Measurements from ENCODE around the gene TMUB1.

TMUB1 gene

GRCh38 chr7:151083071-151083823 lies at the start of gene TMUB1:
Gene TMUB1, minus strand, starts transcription at chr7:151083493. Its CDS starts 930 bp downstream, at chr7:151082563.
- peak; percentile 57 for DNase-seq

- DNase-seq: no peak
These were observed 49.3 kb upstream of the TMUB1 start for GRCh38 chr7:151132461-151133205.

GRCh38 chr7:151131592-151132293 lies 48.5 kb upstream of the TMUB1 start:
- DNase-seq: no peak

- DNase-seq: no peak
These were observed 47.9 kb upstream of the TMUB1 start for GRCh38 chr7:151131224-151131591.

DNA sequence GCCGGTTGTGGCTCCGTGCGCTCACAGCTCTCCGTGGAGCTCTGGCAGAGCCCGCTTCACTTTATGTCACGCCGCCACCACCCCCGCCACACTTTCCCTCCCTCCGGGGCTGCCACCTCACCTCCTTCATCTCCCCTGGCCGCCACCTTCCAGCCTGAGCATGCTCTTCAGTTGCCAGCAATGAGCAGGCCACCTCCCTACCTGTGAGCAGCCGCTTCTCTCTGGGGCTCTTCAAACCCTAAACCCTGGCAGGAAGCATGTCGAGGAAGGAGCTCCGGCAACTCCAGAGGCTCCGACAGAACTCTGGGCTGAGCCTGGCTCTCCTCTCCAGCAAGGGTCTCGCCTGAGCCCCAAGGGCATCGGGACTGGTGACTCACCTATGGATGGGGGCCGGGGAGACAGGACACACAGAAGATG lies 47.5 kb upstream of the TMUB1 start:
- DNase-seq: no peak

- no peak for DNase-seq
These were observed 46.8 kb upstream of the TMUB1 start for GRCh38 chr7:151129960-151130591.

GRCh38 chr7:151129117-151129959 lies 46.0 kb upstream of the TMUB1 start:
- no peak for DNase-seq

DNA sequence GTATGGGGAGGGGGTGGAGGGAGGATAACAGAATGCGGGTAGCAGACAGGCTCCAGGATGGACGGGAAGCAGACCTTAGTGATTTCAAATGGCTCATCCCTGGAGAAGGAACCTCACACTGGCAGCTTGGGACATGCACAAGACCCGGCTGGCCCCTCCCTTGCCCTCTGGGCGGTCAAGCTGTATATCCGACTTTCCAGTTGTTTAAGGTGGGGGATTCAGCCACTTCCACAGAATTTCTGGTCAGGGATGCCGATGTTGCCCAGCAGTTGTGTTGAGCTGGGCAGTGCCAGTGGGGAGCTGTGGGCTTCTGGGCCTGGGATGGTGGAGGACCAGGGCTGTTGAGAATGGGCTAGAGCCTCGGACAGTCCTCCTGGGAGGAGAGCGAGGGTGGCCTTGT lies 45.4 kb upstream of the TMUB1 start:
- DNase-seq: no peak

DNA sequence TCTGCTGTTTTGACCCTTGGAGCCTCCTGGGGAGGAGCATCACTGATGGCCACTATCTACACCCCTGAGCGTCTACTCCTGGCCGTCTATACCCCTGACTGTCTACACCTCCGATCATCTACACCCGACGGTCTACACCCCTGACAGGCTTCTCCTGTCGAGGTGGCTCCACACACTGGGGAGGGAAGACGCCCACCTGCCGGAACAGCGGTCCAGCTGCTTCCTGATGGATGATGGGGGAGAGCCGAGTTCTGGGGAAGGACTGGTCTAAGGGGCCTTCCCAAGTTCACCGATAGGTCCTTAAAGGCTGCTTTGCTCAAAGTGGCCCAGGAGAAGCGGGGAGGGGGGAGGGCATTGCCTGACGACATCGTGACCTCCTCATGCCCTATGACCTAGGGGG lies 44.9 kb upstream of the TMUB1 start:
- DNase-seq: no peak

DNA sequence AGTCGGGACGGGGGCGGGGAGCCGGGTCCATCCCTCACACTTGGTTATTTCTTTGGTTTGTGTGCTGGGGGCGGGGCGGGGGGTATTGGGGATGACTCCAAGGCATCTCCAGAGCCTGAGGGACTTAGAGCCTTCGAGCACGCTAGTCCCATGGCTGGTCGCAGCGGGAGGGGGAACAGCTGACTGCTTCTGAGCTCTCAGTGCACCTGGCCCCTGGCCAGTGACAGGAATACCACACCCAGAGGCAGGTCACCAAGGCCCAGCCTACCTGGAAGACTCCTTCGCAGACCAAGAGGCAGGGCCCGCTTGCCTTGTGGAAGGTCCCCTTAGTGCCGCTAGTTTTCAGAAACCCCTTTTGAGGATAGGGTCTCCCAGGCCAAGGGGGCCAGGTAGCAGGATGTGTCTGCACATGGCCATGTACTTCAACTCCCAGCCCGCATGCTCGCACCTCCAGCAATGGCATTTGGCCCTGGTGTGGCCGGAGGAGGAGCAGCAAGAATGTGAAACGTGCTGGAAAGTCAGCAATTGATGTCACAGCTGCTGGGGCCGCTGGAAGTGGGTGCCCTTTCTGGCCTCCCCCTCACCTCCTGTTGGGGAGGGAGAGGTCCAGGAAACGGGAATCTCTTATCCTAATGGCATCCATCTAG lies 43.3 kb upstream of the TMUB1 start:
- DNase-seq: no peak

- DNase-seq: no peak
These were observed 42.7 kb upstream of the TMUB1 start for GRCh38 chr7:151125846-151126481.

GRCh38 chr7:151125470-151125845 lies 42.2 kb upstream of the TMUB1 start:
- no peak for DNase-seq

- no peak for DNase-seq
These were observed 41.7 kb upstream of the TMUB1 start for GRCh38 chr7:151124899-151125399.

DNA sequence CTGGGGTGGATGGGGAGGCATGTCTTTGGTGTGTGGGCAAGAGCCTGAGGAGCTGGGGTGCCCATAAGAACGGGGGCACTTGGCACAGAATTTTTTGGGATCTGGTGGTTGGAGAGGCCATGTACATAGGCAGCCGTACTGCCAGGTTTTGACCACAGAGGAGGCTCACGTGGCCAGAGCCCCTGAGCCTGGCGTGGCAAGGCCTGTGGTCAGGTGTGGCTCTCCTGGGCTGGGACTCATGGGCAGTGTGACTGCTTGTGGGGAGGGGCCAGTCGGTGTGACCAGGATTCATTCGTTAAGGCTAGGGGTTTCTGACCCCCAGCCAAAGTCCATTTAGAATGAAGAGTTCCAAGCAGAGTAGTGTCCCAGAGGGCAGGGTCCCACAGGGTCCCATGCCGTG lies 41.2 kb upstream of the TMUB1 start:
- no peak for DNase-seq

- no peak for DNase-seq
These were observed 40.6 kb upstream of the TMUB1 start for GRCh38 chr7:151123822-151124464.

GRCh38 chr7:151123158-151123821 lies 40.0 kb upstream of the TMUB1 start:
- DNase-seq: no peak

GRCh38 chr7:151122796-151123157 lies 39.5 kb upstream of the TMUB1 start:
- DNase-seq: no peak

DNA sequence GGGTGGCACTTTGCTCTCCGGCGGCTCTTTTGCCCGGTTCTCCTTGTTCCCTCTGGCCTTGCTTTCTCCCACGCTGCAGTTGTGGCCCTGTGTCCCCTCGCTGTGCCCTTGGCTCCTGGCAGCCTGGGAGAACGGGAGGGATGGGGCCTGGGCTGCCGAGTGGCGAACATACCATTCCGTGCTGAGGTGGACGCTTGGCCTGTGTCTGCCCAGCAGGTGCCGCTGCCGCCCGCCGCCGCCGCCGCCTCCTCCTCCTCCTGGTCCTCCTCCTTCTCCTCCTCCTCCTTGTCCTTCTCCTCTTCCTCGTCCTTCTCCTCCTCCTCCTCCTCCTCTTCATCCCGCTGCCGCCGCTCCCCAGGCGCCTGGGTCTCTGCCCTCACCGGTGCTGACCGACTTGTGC lies 39.0 kb upstream of the TMUB1 start:
- DNase-seq: no peak

DNA sequence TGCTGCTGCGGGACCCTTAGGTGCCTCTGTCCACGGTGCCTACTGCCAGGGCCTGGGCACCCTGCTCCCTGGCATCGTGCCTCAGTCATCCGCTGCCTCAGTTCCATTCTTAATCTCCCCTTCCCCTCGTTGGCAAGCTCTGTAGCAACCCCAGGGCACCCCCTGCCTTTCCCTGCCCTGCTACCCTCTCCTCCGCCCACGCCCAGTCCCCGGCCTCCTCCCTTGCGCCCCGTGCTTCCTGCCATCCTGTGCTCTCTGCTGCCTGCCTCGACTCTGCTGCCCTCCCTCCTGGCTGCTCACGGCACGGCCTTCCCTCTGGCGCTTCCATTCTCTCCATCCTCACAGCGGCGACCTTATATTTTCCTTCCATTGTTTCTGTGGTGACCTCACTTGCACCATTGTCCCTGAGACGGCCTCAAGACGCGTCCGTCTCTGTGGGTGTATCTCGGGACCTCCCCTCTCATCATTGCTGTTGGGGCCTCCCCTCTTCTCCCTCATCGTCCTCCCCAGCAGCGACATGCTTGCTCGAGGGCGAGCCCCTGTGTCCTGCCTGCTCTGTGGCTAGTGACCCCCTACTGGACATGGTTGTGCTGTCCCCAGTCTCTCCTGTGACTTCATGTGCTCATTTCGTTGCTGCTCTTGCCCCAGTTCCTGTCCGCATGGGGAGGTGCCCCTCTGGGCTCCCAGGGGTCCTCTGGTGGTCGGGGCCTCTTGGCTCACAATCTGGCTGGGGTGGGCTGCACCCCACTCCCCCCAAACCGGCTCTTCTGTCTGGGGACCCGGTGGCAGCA lies 38.3 kb upstream of the TMUB1 start:
- DNase-seq: no peak
